HepG2 (cell line): Measurements from ENCODE around the gene DNAAF3. TPM values are rescaled to one million over a fixed set of nuclear protein-coding genes. Genes with fewer than 3 reads are reported as not detected.

Source experiments
- CENPX ChIP-seq: sonication (generic); formaldehyde crosslinking; IDR thresholded peaks from 2 replicates; pipeline ENCODE4 v1.9.0; 2021; ENCODE audit warnings: mild to moderate bottlenecking, missing genetic modification reagents, moderate library complexity
- EZH2 ChIP-seq: conservative IDR thresholded peaks from 2 replicates; pipeline ENCODE4 v1.6.1; 2012; ENCODE audit warnings: mild to moderate bottlenecking, low read depth, low read length, moderate library complexity
- FOXP4 ChIP-seq: sonication (generic); formaldehyde crosslinking; IDR thresholded peaks from 2 replicates; pipeline ENCODE4 v1.4.0; 2020; ENCODE audit warnings: missing genetic modification reagents
- FUBP1 ChIP-seq: sonication (generic); formaldehyde crosslinking; IDR thresholded peaks from 2 replicates; pipeline ENCODE4 v1.5.1; 2020; ENCODE audit warnings: missing genetic modification reagents, mild to moderate bottlenecking, borderline replicate concordance
- KLF11 ChIP-seq: IDR thresholded peaks from 2 replicates; pipeline ENCODE4 v1.6.1; 2016; ENCODE audit warnings: missing compliant biosample characterization
- MTERF4 ChIP-seq: sonication (generic); formaldehyde crosslinking; IDR thresholded peaks from 2 replicates; pipeline ENCODE4 v1.8.0; 2023; ENCODE audit warnings: mild to moderate bottlenecking, missing genetic modification reagents
- ZBTB49 ChIP-seq: sonication (generic); formaldehyde crosslinking; IDR thresholded peaks from 2 replicates; pipeline ENCODE4 v1.4.0; 2020; ENCODE audit warnings: missing genetic modification reagents, borderline replicate concordance
- polyA plus RNA-seq, 8 experiments: library from polyadenylated mRNA; depleted of rRNA in 3 of 8; stranded (reverse) in 7 of 8; unstranded in 1 of 8; fragments of >200 nt; fragmentation: Illumina TruSeq in 4 of 8; extraction: Trizol in 4 of 8; gene quantifications; 2 replicates each; pipeline versions ENCODE4 v1.2.1 to v1.2.3, GENCODE V29; 2011 to 2016; ENCODE audit warnings: low read depth in 4 of 8, missing spikeins in 1 of 8, mixed read lengths in 1 of 8; ENCODE audit not compliant: insufficient read depth in 1 of 8
- total RNA-seq, 5 experiments: library from RNA; depleted of rRNA; stranded (reverse); fragments of >200 nt; fragmentation: Illumina TruSeq; extraction: Trizol; gene quantifications; 2 replicates each; pipeline ENCODE4 v1.2.3, GENCODE V29; 2016; ENCODE audit warnings: low read depth in 1 of 5
- TF ChIP-seq, protein P1 (sequence below): sonication (generic); formaldehyde crosslinking; IDR thresholded peaks from 2 replicates; pipeline ENCODE4 v1.5.1; 2020; ENCODE audit warnings: mild to moderate bottlenecking, missing genetic modification reagents, borderline replicate concordance
- TF ChIP-seq, protein P2 (sequence below): sonication (generic); formaldehyde crosslinking; IDR thresholded peaks from 2 replicates; pipeline ENCODE4 v1.4.0; 2020; ENCODE audit warnings: mild to moderate bottlenecking, low read depth, missing genetic modification reagents
- TF ChIP-seq, protein P3 (sequence below): IDR thresholded peaks from 2 replicates; pipeline ENCODE4 v1.6.1; 2016; ENCODE audit warnings: control low read depth

Gene DNAAF3
- total and polyA plus RNA-seq, 2 of the 13 experiments (the other 11 are each of a cell fraction or from before 2014, with no cell fraction given): 0.30 to 0.40 TPM

DNA sequence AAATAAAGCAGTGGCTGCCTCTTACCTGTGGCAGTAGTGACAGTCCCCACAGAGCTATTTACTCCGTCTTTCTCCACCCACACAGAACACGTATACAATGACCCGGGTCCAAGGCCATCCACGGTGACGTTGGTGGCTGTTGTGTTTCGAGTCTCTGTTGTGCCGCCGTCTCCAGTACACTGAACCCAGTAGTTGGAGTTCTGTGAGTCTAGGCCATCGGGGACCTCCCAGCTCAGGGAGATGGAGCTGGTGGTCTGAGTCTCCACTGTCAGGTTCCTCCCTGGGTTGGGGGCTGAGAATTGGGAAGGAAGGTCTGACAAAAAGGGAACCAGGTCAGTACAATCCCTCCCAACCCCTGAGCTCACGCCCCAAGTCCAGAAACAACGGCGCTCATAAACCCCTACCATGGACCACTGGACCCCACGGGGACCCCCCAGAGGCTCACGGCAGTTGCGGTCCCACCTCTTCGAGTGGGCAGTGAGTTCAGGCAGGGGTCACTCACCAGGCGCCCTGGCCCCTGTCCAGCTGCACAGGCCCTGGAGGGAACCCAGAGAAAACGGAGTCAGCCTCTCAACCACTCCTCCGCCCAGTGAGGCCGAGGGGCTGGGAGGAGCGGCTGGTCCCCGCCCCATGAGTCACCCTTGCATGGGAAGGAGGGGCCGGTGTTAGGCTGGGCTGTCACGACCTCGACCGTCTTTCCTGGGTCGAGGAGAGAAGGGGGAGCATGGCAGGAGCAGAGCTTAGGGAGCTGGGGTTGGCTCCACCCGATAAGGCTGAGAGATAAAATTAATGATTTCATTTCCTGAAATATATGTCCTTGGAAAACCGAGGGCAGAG lies 40.5 kb upstream of the DNAAF3 start (continued):
- TF ChIP-seq, protein P1, sequence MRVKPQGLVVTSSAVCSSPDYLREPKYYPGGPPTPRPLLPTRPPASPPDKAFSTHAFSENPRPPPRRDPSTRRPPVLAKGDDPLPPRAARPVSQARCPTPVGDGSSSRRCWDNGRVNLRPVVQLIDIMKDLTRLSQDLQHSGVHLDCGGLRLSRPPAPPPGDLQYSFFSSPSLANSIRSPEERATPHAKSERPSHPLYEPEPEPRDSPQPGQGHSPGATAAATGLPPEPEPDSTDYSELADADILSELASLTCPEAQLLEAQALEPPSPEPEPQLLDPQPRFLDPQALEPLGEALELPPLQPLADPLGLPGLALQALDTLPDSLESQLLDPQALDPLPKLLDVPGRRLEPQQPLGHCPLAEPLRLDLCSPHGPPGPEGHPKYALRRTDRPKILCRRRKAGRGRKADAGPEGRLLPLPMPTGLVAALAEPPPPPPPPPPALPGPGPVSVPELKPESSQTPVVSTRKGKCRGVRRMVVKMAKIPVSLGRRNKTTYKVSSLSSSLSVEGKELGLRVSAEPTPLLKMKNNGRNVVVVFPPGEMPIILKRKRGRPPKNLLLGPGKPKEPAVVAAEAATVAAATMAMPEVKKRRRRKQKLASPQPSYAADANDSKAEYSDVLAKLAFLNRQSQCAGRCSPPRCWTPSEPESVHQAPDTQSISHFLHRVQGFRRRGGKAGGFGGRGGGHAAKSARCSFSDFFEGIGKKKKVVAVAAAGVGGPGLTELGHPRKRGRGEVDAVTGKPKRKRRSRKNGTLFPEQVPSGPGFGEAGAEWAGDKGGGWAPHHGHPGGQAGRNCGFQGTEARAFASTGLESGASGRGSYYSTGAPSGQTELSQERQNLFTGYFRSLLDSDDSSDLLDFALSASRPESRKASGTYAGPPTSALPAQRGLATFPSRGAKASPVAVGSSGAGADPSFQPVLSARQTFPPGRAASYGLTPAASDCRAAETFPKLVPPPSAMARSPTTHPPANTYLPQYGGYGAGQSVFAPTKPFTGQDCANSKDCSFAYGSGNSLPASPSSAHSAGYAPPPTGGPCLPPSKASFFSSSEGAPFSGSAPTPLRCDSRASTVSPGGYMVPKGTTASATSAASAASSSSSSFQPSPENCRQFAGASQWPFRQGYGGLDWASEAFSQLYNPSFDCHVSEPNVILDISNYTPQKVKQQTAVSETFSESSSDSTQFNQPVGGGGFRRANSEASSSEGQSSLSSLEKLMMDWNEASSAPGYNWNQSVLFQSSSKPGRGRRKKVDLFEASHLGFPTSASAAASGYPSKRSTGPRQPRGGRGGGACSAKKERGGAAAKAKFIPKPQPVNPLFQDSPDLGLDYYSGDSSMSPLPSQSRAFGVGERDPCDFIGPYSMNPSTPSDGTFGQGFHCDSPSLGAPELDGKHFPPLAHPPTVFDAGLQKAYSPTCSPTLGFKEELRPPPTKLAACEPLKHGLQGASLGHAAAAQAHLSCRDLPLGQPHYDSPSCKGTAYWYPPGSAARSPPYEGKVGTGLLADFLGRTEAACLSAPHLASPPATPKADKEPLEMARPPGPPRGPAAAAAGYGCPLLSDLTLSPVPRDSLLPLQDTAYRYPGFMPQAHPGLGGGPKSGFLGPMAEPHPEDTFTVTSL (CRISPR knock-in tag): peak; percentile 31
- TF ChIP-seq MTERF4 (CRISPR knock-in tag): no peak
- TF ChIP-seq, protein P2, sequence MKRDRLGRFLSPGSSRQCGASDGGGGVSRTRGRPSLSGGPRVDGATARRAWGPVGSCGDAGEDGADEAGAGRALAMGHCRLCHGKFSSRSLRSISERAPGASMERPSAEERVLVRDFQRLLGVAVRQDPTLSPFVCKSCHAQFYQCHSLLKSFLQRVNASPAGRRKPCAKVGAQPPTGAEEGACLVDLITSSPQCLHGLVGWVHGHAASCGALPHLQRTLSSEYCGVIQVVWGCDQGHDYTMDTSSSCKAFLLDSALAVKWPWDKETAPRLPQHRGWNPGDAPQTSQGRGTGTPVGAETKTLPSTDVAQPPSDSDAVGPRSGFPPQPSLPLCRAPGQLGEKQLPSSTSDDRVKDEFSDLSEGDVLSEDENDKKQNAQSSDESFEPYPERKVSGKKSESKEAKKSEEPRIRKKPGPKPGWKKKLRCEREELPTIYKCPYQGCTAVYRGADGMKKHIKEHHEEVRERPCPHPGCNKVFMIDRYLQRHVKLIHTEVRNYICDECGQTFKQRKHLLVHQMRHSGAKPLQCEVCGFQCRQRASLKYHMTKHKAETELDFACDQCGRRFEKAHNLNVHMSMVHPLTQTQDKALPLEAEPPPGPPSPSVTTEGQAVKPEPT (CRISPR knock-in tag): no peak
- TF ChIP-seq KLF11 (CRISPR knock-in tag): no peak
- TF ChIP-seq EZH2: no peak
- TF ChIP-seq FUBP1 (CRISPR knock-in tag): no peak
- TF ChIP-seq CENPX (CRISPR knock-in tag): no peak
- TF ChIP-seq, protein P3, sequence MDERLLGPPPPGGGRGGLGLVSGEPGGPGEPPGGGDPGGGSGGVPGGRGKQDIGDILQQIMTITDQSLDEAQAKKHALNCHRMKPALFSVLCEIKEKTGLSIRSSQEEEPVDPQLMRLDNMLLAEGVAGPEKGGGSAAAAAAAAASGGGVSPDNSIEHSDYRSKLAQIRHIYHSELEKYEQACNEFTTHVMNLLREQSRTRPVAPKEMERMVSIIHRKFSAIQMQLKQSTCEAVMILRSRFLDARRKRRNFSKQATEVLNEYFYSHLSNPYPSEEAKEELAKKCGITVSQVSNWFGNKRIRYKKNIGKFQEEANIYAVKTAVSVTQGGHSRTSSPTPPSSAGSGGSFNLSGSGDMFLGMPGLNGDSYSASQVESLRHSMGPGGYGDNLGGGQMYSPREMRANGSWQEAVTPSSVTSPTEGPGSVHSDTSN (CRISPR knock-in tag): no peak
- peak; percentile 77 for TF ChIP-seq FOXP4
- no peak for TF ChIP-seq ZBTB49 (CRISPR knock-in tag)
